NCI-H748 (cell line): ENCODE measurements around the gene PCDHB7.
"Not testable (repeated sequence)": the region's sequence is repeated elsewhere in the genome, so short reads cannot be mapped to it uniquely, and the experiment has no call there.

Experiments used
- DNase-seq: peaks from one replicate; lab custom pipeline; 2025; ENCODE audit not compliant: unreplicated experiment; lab: John Stamatoyannopoulos, UW

PCDHB7 gene

DNA sequence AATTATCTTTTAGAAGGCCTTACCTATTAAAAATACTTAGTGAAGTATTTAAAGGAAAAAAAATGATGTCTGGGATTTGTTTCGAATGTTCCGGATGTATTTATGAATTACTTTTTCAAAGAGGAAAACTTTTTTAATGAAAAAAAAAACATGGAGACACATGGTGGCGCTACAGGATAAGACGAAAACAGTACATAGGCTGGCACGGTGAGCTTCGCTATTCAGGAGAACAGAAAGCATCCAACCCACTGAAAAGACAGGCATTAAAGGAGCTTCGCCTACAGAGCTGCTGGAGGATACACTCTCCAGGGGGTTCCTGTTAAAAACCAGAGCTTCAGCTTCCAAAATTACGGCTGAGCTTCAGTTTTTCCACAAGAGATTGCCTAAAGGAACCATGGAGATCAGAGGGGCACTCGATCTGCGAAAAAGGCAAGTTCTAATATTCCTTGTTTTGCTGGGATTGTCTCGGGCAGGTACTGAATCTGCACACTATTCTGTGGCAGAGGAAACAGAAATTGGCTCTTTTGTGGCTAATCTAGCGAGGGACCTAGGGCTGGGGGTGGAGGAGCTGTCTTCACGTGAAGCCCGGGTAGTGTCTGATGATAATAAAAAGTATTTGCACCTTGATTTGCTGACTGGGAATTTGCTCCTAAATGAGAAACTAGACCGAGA is 50.8 kb downstream of the PCDHB7 start, which contains the start of gene PCDHB14:
PCDHB14 (plus strand) TSS at position 232 of the 672 bp plus-strand sequence; CDS start at position 395, 163 bp downstream.
- DNase-seq, result peak; percentile 86

DNA sequence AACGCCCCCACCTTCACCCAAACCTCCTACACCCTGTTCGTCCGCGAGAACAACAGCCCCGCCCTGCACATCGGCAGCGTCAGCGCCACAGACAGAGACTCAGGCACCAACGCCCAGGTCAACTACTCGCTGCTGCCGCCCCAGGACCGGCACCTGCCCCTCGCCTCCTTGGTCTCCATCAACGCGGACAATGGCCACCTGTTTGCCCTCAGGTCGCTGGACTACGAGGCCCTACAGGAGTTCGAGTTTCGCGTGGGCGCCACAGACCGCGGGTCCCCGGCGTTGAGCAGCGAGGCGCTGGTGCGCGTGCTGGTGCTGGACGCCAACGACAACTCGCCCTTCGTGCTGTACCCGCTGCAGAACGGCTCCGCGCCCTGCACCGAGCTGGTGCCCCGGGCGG is 52.4 kb downstream of the PCDHB7 start:
- not testable (repeated sequence) for DNase-seq

DNA sequence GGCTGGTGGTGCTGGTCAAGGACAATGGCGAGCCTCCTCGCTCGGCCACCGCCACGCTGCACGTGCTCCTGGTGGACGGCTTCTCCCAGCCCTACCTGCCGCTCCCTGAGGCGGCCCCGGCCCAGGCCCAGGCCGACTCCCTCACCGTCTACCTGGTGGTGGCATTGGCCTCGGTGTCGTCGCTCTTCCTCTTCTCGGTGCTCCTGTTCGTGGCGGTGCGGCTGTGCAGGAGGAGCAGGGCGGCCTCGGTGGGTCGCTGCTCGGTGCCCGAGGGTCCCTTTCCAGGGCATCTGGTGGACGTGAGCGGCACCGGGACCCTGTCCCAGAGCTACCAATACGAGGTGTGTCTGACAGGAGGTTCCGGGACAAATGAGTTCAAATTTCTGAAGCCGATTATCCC is 53.0 kb downstream of the PCDHB7 start:
- DNase-seq, result not testable (repeated sequence)
